K562 (cell line): ENCODE data around the gene SLC6A6. TPM values are rescaled to one million over a fixed set of nuclear protein-coding genes. Genes with fewer than 3 reads are reported as not detected.

Experiments
- ATAC-seq: fragments of 200-7000 bp; cut with Tn5 transposase; 3 replicates; pipeline ENCODE4 v1.9.1; 2020; ENCODE audit warnings: moderate library complexity
- BruUV-seq: library from RNA; stranded (reverse); fragments of 400-500 nt; replicated peaks from 2 replicates; lab custom pipeline; 2021; lab: Mats Ljungman, UMichigan
- CTCF ChIA-PET: fragments of 300-600 bp; formaldehyde crosslinking; extraction: SDS; loops from one replicate; lab custom pipeline; 2021; ENCODE audit warnings: low intra/inter-chr PET ratio; lab: Yijun Ruan, JAX
- POLR2A ChIA-PET: fragments of 300-600, 350-650 bp; sonication (Branson Sonifier 250); formaldehyde crosslinking; extraction: SDS; loops from one replicate; lab custom pipeline; 2021; ENCODE audit warnings: antibody characterized with exemption, inconsistent platforms; lab: Yijun Ruan, JAX
- DNase-seq, 4 experiments: peaks; one replicate each; pipeline versions ENCODE4 v3.0.0 to v3.0.0-alpha.2; 2011 to 2018; ENCODE audit warnings: low spot score in 3 of 4, mixed read lengths in 3 of 4; ENCODE audit errors: extremely low read depth in 1 of 4
- FAIRE-seq: peaks from 2 replicates; lab custom pipeline; 2011; peaks lifted over from hg19 to GRCh38; lab: Jason Lieb, UNC
- H2AFZ ChIP-seq: 2 replicates; pipeline ENCODE4 v1.6.0; 2011; ENCODE audit warnings: low read depth, low read length, control low read depth, inconsistent platforms
- H3K27ac ChIP-seq: fragments of 200-600 bp; 3 replicates; pipeline ENCODE4 v1.8.0; 2011; ENCODE audit warnings: low read depth, mild to moderate bottlenecking, control low read depth, inconsistent platforms, low read length, moderate library complexity, mixed read lengths; ENCODE audit errors: extremely low read depth
- H3K27me3 ChIP-seq, 2 experiments: fragments of 300-600 bp in 1 of 2; 2 replicates in 1 of 2; 3 replicates in 1 of 2; pipeline versions ENCODE4 v1.6.0 to v1.8.0; 2011; ENCODE audit warnings: inconsistent platforms in 2 of 2, low read length in 2 of 2, mild to moderate bottlenecking in 1 of 2, mixed read lengths in 1 of 2, moderate library complexity in 1 of 2; ENCODE audit not compliant: control insufficient read depth in 2 of 2, insufficient read depth in 2 of 2
- H3K36me3 ChIP-seq: fragments of 300-600 bp; 3 replicates; pipeline ENCODE4 v1.8.0; 2011; ENCODE audit warnings: mild to moderate bottlenecking, low read length, inconsistent platforms; ENCODE audit not compliant: control insufficient read depth, insufficient read depth
- H3K4me1 ChIP-seq, 2 experiments: fragments of 200-600 bp in 1 of 2; replicated peaks in 1 of 2; 2 replicates in 1 of 2; 3 replicates in 1 of 2; pipeline versions ENCODE4 v1.5.1 to v1.8.0; 2011; ENCODE audit warnings: inconsistent platforms in 2 of 2, low read length in 2 of 2, mild to moderate bottlenecking in 1 of 2, mixed read lengths in 1 of 2, moderate library complexity in 1 of 2; ENCODE audit not compliant: control insufficient read depth in 2 of 2, insufficient read depth in 2 of 2
- H3K4me2 ChIP-seq: 2 replicates; pipeline ENCODE4 v1.6.1; 2011; ENCODE audit warnings: low read length, control low read depth, inconsistent platforms, mixed read lengths; ENCODE audit not compliant: insufficient read depth
- H3K4me3 ChIP-seq: fragments of 200-600 bp; sonication (generic), shearing (Covaris generic); 2 replicates; pipeline ENCODE4 v1.5.1; 2016; ENCODE audit warnings: control low read depth, inconsistent platforms
- H3K79me2 ChIP-seq: fragments of 200-600 bp; 3 replicates; pipeline ENCODE4 v1.8.0; 2011; ENCODE audit warnings: low read length, inconsistent platforms; ENCODE audit not compliant: control insufficient read depth, insufficient read depth
- H3K9ac ChIP-seq, 2 experiments: 2 replicates each; pipeline versions ENCODE4 v1.6.0 to v1.6.1; 2011; ENCODE audit warnings: low read depth in 2 of 2, low read length in 2 of 2, control low read depth in 1 of 2, inconsistent platforms in 1 of 2, mild to moderate bottlenecking in 1 of 2, mixed read lengths in 1 of 2; ENCODE audit not compliant: insufficient read depth in 1 of 2
- H3K9me1 ChIP-seq: one replicate; pipeline ENCODE4 v1.6.0; 2011; ENCODE audit warnings: inconsistent platforms, mild to moderate bottlenecking, low read length, moderate library complexity; ENCODE audit not compliant: control insufficient read depth, insufficient read depth
- H3K9me3 ChIP-seq: replicated peaks from 2 replicates; pipeline ENCODE4 v1.5.1; 2011; ENCODE audit warnings: low read depth, low read length, inconsistent platforms; ENCODE audit not compliant: control insufficient read depth, insufficient read depth
- H4K20me1 ChIP-seq: replicated peaks from 2 replicates; pipeline ENCODE4 v1.6.1; 2011; ENCODE audit warnings: low read length, inconsistent platforms, mixed read lengths; ENCODE audit not compliant: control insufficient read depth, insufficient read depth
- BCOR ChIP-seq: fragments of 450-650 bp; IDR thresholded peaks from 2 replicates; pipeline ENCODE4 v1.6.1; 2016
- BHLHE40 ChIP-seq: IDR thresholded peaks from 2 replicates; pipeline ENCODE4 v1.6.1; 2011; ENCODE audit warnings: low read length, improper control_type of control experiment
- CBX1 ChIP-seq: sonication (generic); IDR thresholded peaks from 2 replicates; pipeline ENCODE4 v1.6.1; 2016; ENCODE audit warnings: antibody characterized with exemption, low read depth, mild to moderate bottlenecking
- CC2D1A ChIP-seq: fragments of 450-650 bp; IDR thresholded peaks from 2 replicates; pipeline ENCODE4 v1.6.1; 2017; ENCODE audit warnings: mild to moderate bottlenecking
- FOXM1 ChIP-seq, 2 experiments: fragments of 450-650 bp in 1 of 2; sonication (generic) in 1 of 2; formaldehyde crosslinking in 1 of 2; IDR thresholded peaks; 2 replicates each; pipeline versions ENCODE4 v1.6.1 to v1.9.0; 2017 to 2022; ENCODE audit warnings: low read depth in 2 of 2, mild to moderate bottlenecking in 2 of 2, missing genetic modification reagents in 1 of 2, moderate library complexity in 1 of 2
- GTF2E2 ChIP-seq: fragments of 200-800 bp; sonication (Bioruptor generic); IDR thresholded peaks from 2 replicates; pipeline ENCODE4 v1.6.1; 2016; ENCODE audit warnings: missing genetic modification characterization, missing compliant biosample characterization
- MAZ ChIP-seq, 2 experiments: fragments of 450-650 bp in 1 of 2; sonication (generic) in 1 of 2; formaldehyde crosslinking; IDR thresholded peaks in 1 of 2; conservative IDR thresholded peaks in 1 of 2; 2 replicates each; pipeline versions ENCODE4 v1.4.0 to v1.5.0; 2020; ENCODE audit warnings: mild to moderate bottlenecking in 1 of 2, missing genetic modification reagents in 1 of 2
- MEF2D ChIP-seq: conservative IDR thresholded peaks from 2 replicates; pipeline ENCODE4 v1.6.1; 2016; ENCODE audit warnings: low read depth, missing genetic modification characterization, missing compliant biosample characterization
- PML ChIP-seq: IDR thresholded peaks from 2 replicates; pipeline ENCODE4 v1.6.1; 2012; ENCODE audit warnings: low read length, inconsistent platforms
- RBFOX2 ChIP-seq: fragments of 200-400 bp; formaldehyde crosslinking; IDR thresholded peaks from 2 replicates; pipeline ENCODE4 v1.6.1; 2017; ENCODE audit warnings: low read depth, mild to moderate bottlenecking, low read length, moderate library complexity
- SOX6 ChIP-seq: fragments of 450-650 bp; IDR thresholded peaks from 2 replicates; pipeline ENCODE4 v1.6.1; 2014; ENCODE audit warnings: mild to moderate bottlenecking
- ZNF140 ChIP-seq: fragments of 250-450 bp; sonication (Bioruptor Pico); IDR thresholded peaks from 2 replicates; pipeline ENCODE4 v1.8.0; 2021; ENCODE audit warnings: moderate library complexity, mild to moderate bottlenecking, inconsistent platforms
- ZNF24 ChIP-seq: fragments of 450-650 bp; IDR thresholded peaks from 2 replicates; pipeline ENCODE4 v1.6.1; 2016
- ZNF639 ChIP-seq, 2 experiments: fragments of 200-800 bp in 1 of 2; sonication (Bioruptor generic) in 1 of 2; sonication (generic) in 1 of 2; formaldehyde crosslinking in 1 of 2; IDR thresholded peaks in 1 of 2; conservative IDR thresholded peaks in 1 of 2; 2 replicates each; pipeline versions ENCODE4 v1.5.0 to v1.6.1; 2016 to 2020; ENCODE audit warnings: missing compliant biosample characterization in 1 of 2, missing genetic modification characterization in 1 of 2, missing genetic modification reagents in 1 of 2
- WGBS: fragments of 100-300 bp; shearing (Covaris generic); methylation state at CpG from one replicate; pipeline ENCODE4 v1.1.6; 2016; ENCODE audit warnings: low coverage, mixed read lengths; ENCODE audit not compliant: insufficient coverage; ENCODE audit errors: missing lambda C conversion rate; 5-methylcytosine and 5-hydroxymethylcytosine counted together
- in situ Hi-C: fragments of 300-500 bp; cut with MboI; formaldehyde crosslinking; loops from 4 replicates; pipeline ENCODE4 v1.15.0; 2018; ENCODE audit warnings: inconsistent platforms, mixed read lengths
- intact Hi-C: fragments of 100-400 bp; cut with micrococcal nuclease; formaldehyde crosslinking; loops from 2 replicates; pipeline ENCODE4 v1.14.2; 2022
- polyA plus RNA-seq, 8 experiments: library from polyadenylated mRNA; depleted of rRNA in 4 of 8; stranded (reverse) in 5 of 8; unstranded in 3 of 8; fragments of >200 nt; fragmentation: Nextera tagmentation in 2 of 8; fragmentation: Illumina TruSeq in 1 of 8; extraction: Ambion mirVana in 2 of 8; extraction: Trizol in 1 of 8; gene quantifications; 2 replicates each; pipeline versions ENCODE4 v1.2.1 to v1.2.3, GENCODE V29; 2011 to 2014; ENCODE audit warnings: inconsistent platforms in 1 of 8, missing spikeins in 1 of 8
- total RNA-seq, 7 experiments: library from RNA; depleted of rRNA in 6 of 7; stranded (reverse); fragments of >200 nt in 6 of 7; fragmentation: Illumina TruSeq in 2 of 7; extraction: Trizol in 2 of 7; gene quantifications; 2 replicates each; pipeline versions ENCODE4 v1.2.1 to v1.2.3, GENCODE V29; 2011 to 2021; ENCODE audit warnings: low replicate concordance in 1 of 7
- TF ChIP-seq, protein P1 (sequence below): sonication (generic); formaldehyde crosslinking; IDR thresholded peaks from 2 replicates; pipeline ENCODE4 v1.8.0; 2022; ENCODE audit warnings: missing genetic modification reagents, mild to moderate bottlenecking, moderate library complexity, borderline replicate concordance
- TF ChIP-seq, protein P2 (sequence below): IDR thresholded peaks from 2 replicates; pipeline ENCODE4 v1.6.1; 2014; ENCODE audit warnings: antibody characterized with exemption

SLC6A6 gene
- total and polyA plus RNA-seq, 9 of the 15 experiments (the other 6 are each of a cell fraction or from before 2014, with no cell fraction given), result 12.3 to 203 (median 93.2) TPM

DNA sequence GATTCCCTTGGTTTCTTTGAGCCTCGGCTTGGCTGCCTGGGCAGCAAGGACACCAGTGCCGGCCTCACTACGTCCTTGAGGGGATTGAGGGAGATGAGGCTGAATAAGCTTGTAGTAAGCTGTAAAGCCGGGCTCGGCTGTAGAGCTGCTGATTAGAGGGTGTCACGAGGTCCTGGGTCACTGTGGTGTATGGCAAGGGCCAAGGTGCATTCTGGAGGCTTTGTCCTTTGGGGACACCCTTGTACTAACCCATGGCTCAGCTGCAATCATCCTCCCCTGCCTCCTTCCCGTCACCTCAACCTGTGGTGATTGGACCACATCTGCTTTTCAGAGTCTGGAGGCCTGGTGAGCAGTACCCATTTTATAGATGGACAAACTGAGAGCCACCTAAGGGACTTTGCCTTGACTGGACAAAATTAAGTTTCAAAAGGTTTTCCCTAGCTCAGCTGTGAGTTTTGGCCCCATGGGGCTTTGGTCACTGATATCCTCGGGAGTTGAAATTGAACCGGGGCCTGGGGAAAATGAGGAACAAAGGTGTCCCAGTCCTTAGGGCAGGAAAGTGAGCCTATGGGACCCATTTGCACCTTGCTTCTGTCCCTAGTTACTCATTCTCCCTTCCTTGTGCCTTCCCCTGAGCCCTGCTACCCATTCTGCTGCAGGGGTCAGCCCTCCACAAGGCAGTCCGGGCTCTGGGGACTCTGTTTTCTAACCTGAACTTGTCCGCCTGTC is 2.4 kb downstream of the SLC6A6 start:
- FAIRE-seq (no peak), DNase-seq (peak in 2 of 4 experiments; percentile 58 to 75), ATAC-seq (no peak)
- in situ Hi-C loops, result no loop called here
- H3K27ac ChIP-seq, result peak overlapping the region; percentile 91
- H3K27me3 ChIP-seq, result no peaks in the 10 kb centered on the region
- H3K36me3 ChIP-seq, result peaks cover 59% of the 10 kb centered on the region
- H3K4me1 ChIP-seq, result peaks cover 39 to 73% of the 10 kb centered on the region in 2 experiments
- no peak overlapping the region for H2AFZ ChIP-seq
- 5% methylated on average over 11 of the region's 11 CpGs for WGBS
- peak overlapping the region; percentile 100 for H3K4me2 ChIP-seq
- no TSS peak for BruUV-seq
- peaks cover 74% of the 10 kb centered on the region for H3K79me2 ChIP-seq
- H3K9me1 ChIP-seq, result no peaks in the 10 kb centered on the region
- H4K20me1 ChIP-seq, result 0 out of 2 replicates have a peak, but pooled peaks cover 4% of the 10 kb centered on the region
- intact Hi-C loops, result loop anchor here (1.0 to 5.0 kb wide), 2 partner anchors 33 to 148 kb away; no protein-coding TSS in a partner anchor
- peak overlapping the region; percentile 95 to 96 for H3K9ac ChIP-seq
- H3K4me3 ChIP-seq, result peak overlapping the region; percentile 92
- ChIA-PET CTCF (no interaction called here), POLR2A (interaction anchor here (0.5 to 5.2 kb wide), 20 partner anchors 11 to 504 kb away, joined by 3 to 33 read pairs (median 3); no protein-coding TSS in a partner anchor)
- no peaks in the 10 kb centered on the region for H3K9me3 ChIP-seq
- TF ChIP-seq BCOR, result peak; percentile 100
- TF ChIP-seq, protein P1, sequence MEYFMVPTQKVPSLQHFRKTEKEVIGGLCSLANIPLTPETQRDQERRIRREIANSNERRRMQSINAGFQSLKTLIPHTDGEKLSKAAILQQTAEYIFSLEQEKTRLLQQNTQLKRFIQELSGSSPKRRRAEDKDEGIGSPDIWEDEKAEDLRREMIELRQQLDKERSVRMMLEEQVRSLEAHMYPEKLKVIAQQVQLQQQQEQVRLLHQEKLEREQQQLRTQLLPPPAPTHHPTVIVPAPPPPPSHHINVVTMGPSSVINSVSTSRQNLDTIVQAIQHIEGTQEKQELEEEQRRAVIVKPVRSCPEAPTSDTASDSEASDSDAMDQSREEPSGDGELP (CRISPR knock-in tag), result peak; percentile 18; the same call in 1 of the 2 replicates
- 0 out of 2 replicates have a peak, but pooled peaks have one; percentile 29 for TF ChIP-seq ZNF140 (CRISPR knock-in tag)
- 0 out of 2 replicates have a peak, but pooled peaks have one; percentile 37 for TF ChIP-seq RBFOX2
- TF ChIP-seq BHLHE40, result 0 out of 2 replicates have a peak, but pooled peaks have one; percentile 23
- TF ChIP-seq GTF2E2 (tag), result no peak
- TF ChIP-seq FOXM1 (IDR thresholded peaks at IDR 0.05; ENCODE audit: low read depth), result peak; percentile 55; the same call in 1 of the 2 replicates
- TF ChIP-seq FOXM1 (CRISPR knock-in tag; IDR thresholded peaks at IDR 0.05; ENCODE audit: low read depth), result no peak
- peak; percentile 93 for TF ChIP-seq CBX1
- no peak for TF ChIP-seq ZNF639 (CRISPR knock-in tag; conservative IDR thresholded peaks at IDR 0.05 in 1 of 2, IDR thresholded peaks at IDR 0.05 in 1 of 2)
- 0 out of 2 replicates have a peak, but pooled peaks have one; percentile 54 for TF ChIP-seq CC2D1A
- TF ChIP-seq PML, result no peak
- 0 out of 2 replicates have a peak, but pooled peaks have one; percentile 35 for TF ChIP-seq ZNF24
- 0 out of 2 replicates have a peak, but pooled peaks have one; percentile 26 for TF ChIP-seq MEF2D
- TF ChIP-seq, protein P2, sequence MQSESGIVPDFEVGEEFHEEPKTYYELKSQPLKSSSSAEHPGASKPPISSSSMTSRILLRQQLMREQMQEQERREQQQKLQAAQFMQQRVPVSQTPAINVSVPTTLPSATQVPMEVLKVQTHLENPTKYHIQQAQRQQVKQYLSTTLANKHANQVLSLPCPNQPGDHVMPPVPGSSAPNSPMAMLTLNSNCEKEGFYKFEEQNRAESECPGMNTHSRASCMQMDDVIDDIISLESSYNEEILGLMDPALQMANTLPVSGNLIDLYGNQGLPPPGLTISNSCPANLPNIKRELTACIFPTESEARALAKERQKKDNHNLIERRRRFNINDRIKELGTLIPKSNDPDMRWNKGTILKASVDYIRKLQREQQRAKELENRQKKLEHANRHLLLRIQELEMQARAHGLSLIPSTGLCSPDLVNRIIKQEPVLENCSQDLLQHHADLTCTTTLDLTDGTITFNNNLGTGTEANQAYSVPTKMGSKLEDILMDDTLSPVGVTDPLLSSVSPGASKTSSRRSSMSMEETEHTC, result 0 out of 2 replicates have a peak, but pooled peaks have one; percentile 24
- TF ChIP-seq SOX6, result 0 out of 2 replicates have a peak, but pooled peaks have one; percentile 16
- peak in 1 of 2 experiments; percentile 22; a peak in 1 of 4 replicates for TF ChIP-seq MAZ (CRISPR knock-in tag; conservative IDR thresholded peaks at IDR 0.05 in 1 of 2, IDR thresholded peaks at IDR 0.05 in 1 of 2)
